GM15510 (cell line): ENCODE measurements around the gene GNE.

Source experiments
- POLR2A ChIP-seq: IDR thresholded peaks from 3 replicates; pipeline ENCODE4 v1.6.1; 2011; ENCODE audit warnings: borderline replicate concordance; ENCODE audit not compliant: insufficient read length; ENCODE audit errors: extremely low read depth

Gene GNE

GRCh38 chr9:36278243-36278642 is 20.0 kb upstream of the GNE start:
- TF ChIP-seq POLR2A, result no peak

- TF ChIP-seq POLR2A, result no peak
Measured at GRCh38 chr9:36276781-36277181, 18.5 kb upstream of the GNE start.

DNA sequence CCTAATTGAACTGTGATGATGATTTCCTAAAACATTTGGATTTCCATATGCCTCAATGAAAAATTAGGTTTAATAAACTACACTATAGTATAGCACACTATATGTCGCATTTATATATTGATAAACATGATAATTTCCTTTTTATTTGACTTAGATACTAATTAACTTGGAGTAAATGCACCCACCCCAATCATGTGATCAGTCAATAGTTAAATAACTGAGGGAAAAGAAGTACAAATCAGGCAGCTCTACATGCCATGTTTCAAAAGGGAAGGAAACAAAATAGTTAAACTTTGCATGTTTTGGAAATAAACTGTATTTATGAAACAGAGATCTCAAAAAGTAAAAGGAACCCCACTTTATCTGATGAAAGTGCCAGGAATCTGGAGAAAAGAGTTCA is 18.0 kb upstream of the GNE start:
- no peak for TF ChIP-seq POLR2A

DNA sequence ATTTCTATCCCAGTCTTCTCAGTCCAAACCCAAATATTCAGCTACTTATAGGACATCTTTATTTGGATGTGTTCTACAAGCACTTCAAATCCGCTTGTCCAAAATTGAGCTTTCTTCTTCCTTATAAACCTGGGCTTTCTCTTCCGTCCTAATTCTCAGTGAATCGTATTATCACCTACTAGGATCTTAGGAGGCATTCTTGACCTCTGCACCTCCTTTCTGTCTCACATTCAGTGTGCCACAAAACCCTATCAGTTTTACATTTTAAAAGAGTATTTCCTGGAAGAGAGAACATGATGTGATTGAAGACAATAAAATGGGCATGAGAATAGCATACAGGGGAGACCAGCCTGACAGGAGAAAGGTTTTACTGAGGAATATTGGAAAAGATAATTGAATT is 16.8 kb upstream of the GNE start:
- no peak for TF ChIP-seq POLR2A

DNA sequence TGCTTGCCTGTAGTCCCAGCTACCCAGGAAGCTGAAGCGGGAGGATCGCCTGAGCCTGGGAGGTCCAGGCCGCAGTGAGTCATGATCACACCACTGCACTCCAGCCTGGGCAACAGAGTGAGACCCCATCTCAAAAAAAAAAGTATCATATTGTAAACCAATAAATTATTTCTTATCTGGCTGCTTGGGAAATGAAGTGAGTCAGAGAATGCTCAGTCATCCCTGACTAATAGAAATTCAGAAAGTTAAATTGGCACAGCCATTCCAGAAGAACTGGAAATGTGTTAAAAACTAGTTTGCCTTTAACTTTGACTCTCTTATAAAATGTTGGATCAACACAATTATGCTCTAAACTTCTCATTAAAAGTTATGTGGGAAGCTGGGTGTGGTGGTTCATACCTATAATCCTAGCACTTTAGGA is 9.8 kb upstream of the GNE start:
- TF ChIP-seq POLR2A, result no peak

- no peak for TF ChIP-seq POLR2A
Measured at GRCh38 chr9:36264896-36265295, 6.6 kb upstream of the GNE start.

DNA sequence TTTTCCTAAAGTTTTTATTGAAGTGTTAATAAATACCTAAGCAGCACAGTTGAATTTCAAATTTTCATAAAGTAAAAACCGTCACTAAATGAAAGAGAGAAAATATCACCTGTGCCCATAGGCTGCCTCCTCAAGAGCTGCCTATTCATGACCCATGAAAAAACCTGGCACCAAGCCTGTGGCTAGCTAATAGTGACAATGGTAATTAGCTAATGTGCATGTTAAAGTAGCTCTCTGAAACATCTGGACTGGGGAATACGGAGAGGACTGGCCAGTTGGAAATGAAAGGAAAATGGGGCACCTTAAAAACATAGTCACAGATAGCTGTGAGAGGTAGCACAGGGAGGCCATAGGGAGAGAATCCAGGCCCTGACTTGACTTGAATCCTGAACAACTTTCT is 5.4 kb upstream of the GNE start:
- TF ChIP-seq POLR2A, result no peak

GRCh38 chr9:36258996-36259533 is 817 bp upstream of the GNE start:
- no peak for TF ChIP-seq POLR2A

- no peak for TF ChIP-seq POLR2A
Measured at GRCh38 chr9:36251428-36251827, 6.8 kb downstream of the GNE start.

- TF ChIP-seq POLR2A, result no peak
Measured at GRCh38 chr9:36250079-36250478, 8.2 kb downstream of the GNE start.

DNA sequence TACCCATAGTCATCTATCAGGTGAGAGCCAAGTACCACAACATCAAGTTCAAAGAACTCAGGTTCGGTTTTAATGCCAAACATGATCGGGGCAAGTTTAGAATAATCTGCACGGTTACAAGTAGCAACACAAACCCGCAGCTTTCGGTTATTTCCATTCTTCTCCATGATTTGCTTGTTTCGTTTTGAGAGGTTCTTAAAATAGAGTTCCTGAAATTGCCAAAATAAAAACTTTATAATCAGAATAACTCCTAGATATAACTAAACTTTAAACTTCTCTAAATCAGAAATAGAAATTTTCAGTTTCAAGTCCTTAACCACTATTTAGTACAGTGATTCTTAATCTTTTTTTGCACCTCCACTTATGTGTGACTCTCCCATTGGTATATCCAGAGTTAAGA is 9.1 kb downstream of the GNE start:
- TF ChIP-seq POLR2A, result no peak

DNA sequence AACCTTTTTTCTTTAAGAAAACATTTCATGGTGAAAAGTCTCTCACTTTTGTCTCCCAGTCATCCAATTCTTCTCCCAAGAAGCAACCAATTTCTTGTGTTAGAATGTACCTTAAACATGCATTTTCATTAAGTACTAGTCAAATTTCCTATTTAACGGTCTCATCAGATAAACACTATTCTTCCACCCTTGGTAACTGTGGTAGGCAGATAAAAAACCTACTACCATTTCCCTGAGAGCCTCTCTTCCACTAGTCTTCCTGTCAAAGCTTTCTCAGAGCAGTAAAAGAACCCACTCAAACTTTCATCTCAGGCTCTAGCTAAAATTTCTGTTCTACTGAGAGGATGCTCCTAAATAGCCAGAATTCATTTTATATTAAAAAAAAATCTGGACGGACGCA is 10.9 kb downstream of the GNE start:
- no peak for TF ChIP-seq POLR2A

GRCh38 chr9:36245906-36246305 is 12.3 kb downstream of the GNE start:
- TF ChIP-seq POLR2A, result no peak

- TF ChIP-seq POLR2A, result no peak
Measured at GRCh38 chr9:36237230-36237629, 21.0 kb downstream of the GNE start.

DNA sequence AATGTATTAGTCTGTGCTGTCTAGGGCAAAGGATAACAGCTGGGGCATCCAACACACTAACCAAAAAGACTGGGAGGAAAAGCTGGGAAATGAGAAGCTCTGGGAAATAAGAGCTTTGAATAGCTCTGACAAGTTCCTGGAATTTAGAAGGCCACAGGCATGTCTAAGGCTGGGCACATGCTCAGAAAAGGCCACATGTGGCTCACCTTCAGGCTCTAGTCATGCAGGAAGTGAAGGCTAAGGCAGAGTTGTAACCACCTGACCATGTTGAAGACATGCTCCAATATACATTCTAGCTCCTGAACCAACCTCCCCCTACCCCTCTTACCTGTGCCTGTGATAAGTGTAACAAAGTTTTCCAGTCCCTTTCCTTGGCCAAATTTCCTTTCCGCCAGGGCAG is 35.8 kb downstream of the GNE start:
- no peak for TF ChIP-seq POLR2A

- TF ChIP-seq POLR2A, result no peak
Measured at GRCh38 chr9:36221667-36222066, 36.6 kb downstream of the GNE start.

- no peak for TF ChIP-seq POLR2A
Measured at GRCh38 chr9:36218411-36218901, 39.8 kb downstream of the GNE start.
